GM12878 (cell line): ENCODE data around the gene CD96.

Experiments used
- BACH1 ChIP-seq: fragments of 450-650 bp; IDR thresholded peaks from 2 replicates; pipeline ENCODE4 v1.6.1; 2017; ENCODE audit warnings: mild to moderate bottlenecking, borderline replicate concordance
- JUNB ChIP-seq: IDR thresholded peaks from 2 replicates; pipeline ENCODE4 v1.6.1; 2016; ENCODE audit warnings: antibody characterized with exemption, mild to moderate bottlenecking
- POLR2AphosphoS2 ChIP-seq: IDR thresholded peaks from 2 replicates; pipeline ENCODE4 v1.6.1; 2011; ENCODE audit warnings: low read depth, mild to moderate bottlenecking, low read length, improper control_type of control experiment, moderate library complexity
- TF ChIP-seq, protein P1 (sequence below), 3 experiments: IDR thresholded peaks in 2 of 3; conservative IDR thresholded peaks in 1 of 3; 2 replicates each; pipeline ENCODE4 v1.5.1; 2011; ENCODE audit warnings: low read depth in 3 of 3, low read length in 3 of 3, mild to moderate bottlenecking in 3 of 3, control low read depth in 2 of 3, moderate library complexity in 2 of 3, inconsistent platforms in 1 of 3, mixed read lengths in 1 of 3; ENCODE audit not compliant: control insufficient read depth in 2 of 3, insufficient read depth in 1 of 3; ENCODE audit errors: extremely low read depth in 1 of 3

DNA sequence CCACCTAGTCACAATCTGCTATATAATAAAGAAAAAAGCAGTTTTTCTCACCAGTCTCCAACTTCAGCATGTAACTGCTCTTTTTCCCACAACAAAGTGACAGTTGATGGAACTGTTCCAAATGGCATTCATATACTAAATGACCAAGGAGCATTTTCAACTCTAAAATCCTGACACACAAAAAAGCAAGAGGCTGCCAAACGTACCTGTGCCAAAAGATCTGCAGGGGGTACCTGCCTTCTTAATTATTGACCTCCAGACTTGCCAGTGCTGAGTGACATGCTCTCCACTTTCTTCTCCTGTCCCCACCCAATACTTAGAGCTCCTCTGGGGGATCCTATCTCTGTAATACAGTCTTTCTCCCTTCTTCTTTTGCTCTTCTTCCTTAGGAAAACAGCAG lies 35.1 kb downstream of the CD96 start:
- no peak for TF ChIP-seq POLR2AphosphoS2
- TF ChIP-seq, protein P1, sequence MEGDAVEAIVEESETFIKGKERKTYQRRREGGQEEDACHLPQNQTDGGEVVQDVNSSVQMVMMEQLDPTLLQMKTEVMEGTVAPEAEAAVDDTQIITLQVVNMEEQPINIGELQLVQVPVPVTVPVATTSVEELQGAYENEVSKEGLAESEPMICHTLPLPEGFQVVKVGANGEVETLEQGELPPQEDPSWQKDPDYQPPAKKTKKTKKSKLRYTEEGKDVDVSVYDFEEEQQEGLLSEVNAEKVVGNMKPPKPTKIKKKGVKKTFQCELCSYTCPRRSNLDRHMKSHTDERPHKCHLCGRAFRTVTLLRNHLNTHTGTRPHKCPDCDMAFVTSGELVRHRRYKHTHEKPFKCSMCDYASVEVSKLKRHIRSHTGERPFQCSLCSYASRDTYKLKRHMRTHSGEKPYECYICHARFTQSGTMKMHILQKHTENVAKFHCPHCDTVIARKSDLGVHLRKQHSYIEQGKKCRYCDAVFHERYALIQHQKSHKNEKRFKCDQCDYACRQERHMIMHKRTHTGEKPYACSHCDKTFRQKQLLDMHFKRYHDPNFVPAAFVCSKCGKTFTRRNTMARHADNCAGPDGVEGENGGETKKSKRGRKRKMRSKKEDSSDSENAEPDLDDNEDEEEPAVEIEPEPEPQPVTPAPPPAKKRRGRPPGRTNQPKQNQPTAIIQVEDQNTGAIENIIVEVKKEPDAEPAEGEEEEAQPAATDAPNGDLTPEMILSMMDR (IDR thresholded peaks at IDR 0.05 in 2 of 3, conservative IDR thresholded peaks at IDR 0.05 in 1 of 3; ENCODE audit: control insufficient read depth in 2 of 3, extremely low read depth in 1 of 3, insufficient read depth in 1 of 3, low read depth in 3 of 3, low read length in 3 of 3) = no peak
- TF ChIP-seq JUNB = no peak
- TF ChIP-seq BACH1 = no peak
